ENCODE data around the gene RBM12.

GRCh38 chr20:35665949-35666288 lies 1.2 kb upstream of the RBM12 start:
- TF ChIP-seq BHLHE40 (IDR thresholded peaks at IDR 0.05; ENCODE audit: low read depth, low read length) = no peak
- TF ChIP-seq CTCF (conservative IDR thresholded peaks at IDR 0.05; ENCODE audit: low read depth, low read length) = no peak
- no peak for TF ChIP-seq RAD21 (IDR thresholded peaks at IDR 0.05; ENCODE audit: low read length)
- TF ChIP-seq POLR2A (IDR thresholded peaks at IDR 0.05; ENCODE audit: low read depth, low read length) = no peak

Measured in IMR-90 (cell line).